Stimulated activated memory B cell treated with anti-CD40 and anti-IgM and Interleukin-4, amounts not matched to agents 10 μg/mL and 1 μg/mL and 100 μg/mL, for 72 hours (primary cell): ENCODE measurements around the gene SEZ6.

Source experiments
- ATAC-seq: fragments of 150-1000 bp; cut with Tn5 transposase; 2 replicates; pipeline ENCODE4 v1.10.0; 2021
- H3K27ac Mint-ChIP-seq: one replicate; pipeline ENCODE4 v1.8.0; 2022; ENCODE audit warnings: mild to moderate bottlenecking, mixed read lengths
- H3K27me3 Mint-ChIP-seq: one replicate; pipeline ENCODE4 v1.8.0; 2022; ENCODE audit warnings: mixed read lengths
- H3K36me3 Mint-ChIP-seq: one replicate; pipeline ENCODE4 v1.8.0; 2022; ENCODE audit warnings: mixed read lengths
- H3K4me1 Mint-ChIP-seq: one replicate; pipeline ENCODE4 v1.8.0; 2022; ENCODE audit warnings: mixed read lengths
- H3K4me3 Mint-ChIP-seq: one replicate; pipeline ENCODE4 v1.8.0; 2022; ENCODE audit warnings: mild to moderate bottlenecking, moderate library complexity, mixed read lengths
- H3K9me3 Mint-ChIP-seq: one replicate; pipeline ENCODE4 v1.8.0; 2022; ENCODE audit warnings: mixed read lengths

The SEZ6 gene

DNA sequence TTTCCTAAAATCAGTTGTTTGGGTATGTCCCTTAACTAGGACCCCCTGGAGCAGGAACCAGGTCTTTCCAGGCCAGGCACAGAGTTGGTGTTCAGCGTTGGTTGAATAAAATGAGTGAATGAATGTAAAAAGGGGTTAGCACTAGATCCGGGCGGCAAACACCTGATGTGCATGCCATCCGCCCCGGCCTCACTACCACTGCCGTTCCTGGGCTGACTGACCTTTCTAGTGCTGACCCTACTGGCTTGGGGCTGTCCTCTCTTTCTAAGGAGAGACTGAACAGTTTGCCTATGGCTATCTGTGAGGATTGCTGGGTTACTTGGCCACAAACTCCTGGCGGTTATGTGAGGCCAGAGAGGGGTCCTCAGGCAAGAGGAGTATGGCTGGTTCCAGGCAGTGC, 44.4 kb downstream of the SEZ6 start:
- Mint-ChIP-seq H3K4me3 (no peak overlapping the region), H3K9me3 (no peaks in the 10 kb centered on the region), H3K27me3 (peaks cover 15% of the 10 kb centered on the region), H3K4me1 (peaks cover 7% of the 10 kb centered on the region), H3K36me3 (no peaks in the 10 kb centered on the region), H3K27ac (no peak overlapping the region)
- no peak for ATAC-seq

- no peak overlapping the region for H3K27ac Mint-ChIP-seq
- H3K9me3 Mint-ChIP-seq, result no peaks in the 10 kb centered on the region
- peaks cover 15% of the 10 kb centered on the region for H3K27me3 Mint-ChIP-seq
- H3K4me3 Mint-ChIP-seq, result no peak overlapping the region
- no peak for ATAC-seq
- no peaks in the 10 kb centered on the region for H3K36me3 Mint-ChIP-seq
- H3K4me1 Mint-ChIP-seq, result peaks cover 3% of the 10 kb centered on the region
These were observed 45.4 kb downstream of the SEZ6 start for GRCh38 chr17:28960256-28961061.

DNA sequence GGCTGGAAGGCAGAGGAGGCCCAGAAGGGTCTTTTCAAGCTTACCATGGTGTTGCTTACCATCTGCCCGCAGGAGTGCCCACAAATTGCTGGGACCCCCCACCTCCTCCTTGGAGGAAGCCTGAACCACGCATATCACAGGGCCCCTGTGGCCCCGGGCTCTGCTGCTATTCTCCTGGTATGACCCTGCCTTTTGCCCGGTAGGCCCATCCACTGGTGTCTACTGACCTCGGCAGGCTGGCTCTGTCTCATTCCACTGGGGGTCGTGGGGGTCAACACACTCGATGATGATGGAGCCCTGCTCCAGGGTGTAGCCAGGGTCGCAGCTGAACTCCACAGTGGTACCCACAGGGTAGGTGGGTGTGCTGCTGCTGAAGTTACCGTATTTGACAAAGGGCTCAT, 46.4 kb downstream of the SEZ6 start:
- no peak for ATAC-seq

GRCh38 chr17:28958820-28959455, 46.9 kb downstream of the SEZ6 start:
- Mint-ChIP-seq H3K9me3 (no peaks in the 10 kb centered on the region), H3K36me3 (no peaks in the 10 kb centered on the region), H3K27me3 (peaks cover 13% of the 10 kb centered on the region), H3K4me3 (no peak overlapping the region), H3K27ac (no peak overlapping the region), H3K4me1 (no peaks in the 10 kb centered on the region)
- ATAC-seq, result no peak

More for the DNA sequence above, 46.4 kb downstream of the SEZ6 start:
- Mint-ChIP-seq H3K4me3 (no peak overlapping the region), H3K27me3 (peaks cover 15% of the 10 kb centered on the region), H3K9me3 (no peaks in the 10 kb centered on the region), H3K36me3 (no peaks in the 10 kb centered on the region), H3K4me1 (no peaks in the 10 kb centered on the region), H3K27ac (no peak overlapping the region)

- Mint-ChIP-seq H3K36me3 (no peaks in the 10 kb centered on the region), H3K27ac (no peak overlapping the region), H3K4me1 (no peaks in the 10 kb centered on the region), H3K27me3 (peaks cover 3% of the 10 kb centered on the region), H3K9me3 (no peaks in the 10 kb centered on the region), H3K4me3 (no peak overlapping the region)
- no peak for ATAC-seq
These were observed 47.9 kb downstream of the SEZ6 start for GRCh38 chr17:28957992-28958355.

DNA sequence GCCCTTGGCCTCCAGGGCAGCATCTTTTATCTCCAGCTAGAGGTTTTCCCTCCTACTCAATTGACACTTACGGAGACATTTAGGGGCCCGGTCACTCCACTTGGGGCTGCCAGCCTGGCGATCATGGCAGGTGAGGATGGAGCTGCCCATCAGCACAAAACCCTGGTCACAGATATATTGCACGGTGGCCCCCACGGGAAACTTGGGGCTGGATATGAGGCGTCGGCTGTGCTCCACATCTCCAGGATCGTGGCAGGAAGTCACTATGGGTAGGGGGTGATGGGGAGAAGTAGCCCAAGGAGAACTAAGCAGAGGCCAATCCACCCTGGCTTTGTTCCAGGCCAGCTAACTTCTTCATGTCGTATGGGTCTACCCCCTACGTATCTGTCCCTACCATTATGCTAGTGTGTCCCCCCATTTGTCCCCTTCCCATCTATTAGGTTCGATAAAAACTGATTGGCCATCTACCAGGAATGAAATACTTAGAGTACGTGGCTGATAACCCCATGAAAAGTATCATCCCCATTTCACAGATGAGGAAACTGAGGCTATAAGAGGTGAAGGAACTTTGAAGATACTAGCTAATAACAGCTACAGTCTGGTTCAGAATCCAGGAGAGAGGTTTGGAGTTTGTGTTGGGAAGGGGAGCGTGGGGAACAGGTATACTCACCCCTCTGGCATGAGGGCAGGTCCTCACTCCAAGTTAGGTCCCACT, 48.4 kb downstream of the SEZ6 start:
- no peaks in the 10 kb centered on the region for H3K9me3 Mint-ChIP-seq
- no peaks in the 10 kb centered on the region for H3K4me1 Mint-ChIP-seq
- no peak for ATAC-seq
- H3K36me3 Mint-ChIP-seq, result no peaks in the 10 kb centered on the region
- H3K27me3 Mint-ChIP-seq, result no peaks in the 10 kb centered on the region
- no peak overlapping the region for H3K4me3 Mint-ChIP-seq
- no peak overlapping the region for H3K27ac Mint-ChIP-seq

DNA sequence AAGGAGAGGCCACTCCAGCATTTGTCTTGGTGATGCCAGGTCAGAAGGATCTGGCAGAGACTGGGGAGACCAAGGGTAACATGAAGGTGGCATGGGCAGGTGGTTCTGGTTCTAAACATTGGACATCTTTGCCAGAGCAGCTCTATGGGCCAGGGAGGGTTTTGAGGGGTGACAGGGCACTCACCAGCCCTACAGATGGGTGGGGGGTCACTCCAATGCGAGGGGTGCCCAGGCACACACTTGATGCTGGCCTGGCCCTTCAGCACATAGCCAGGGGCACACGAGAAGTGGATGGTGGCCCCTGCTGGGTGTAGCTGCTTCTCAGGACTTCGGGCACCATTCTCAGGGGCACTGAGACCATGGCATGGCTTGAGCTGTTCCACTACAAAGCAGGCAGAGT, 49.0 kb downstream of the SEZ6 start:
- no peak for ATAC-seq
- Mint-ChIP-seq H3K4me3 (no peak overlapping the region), H3K27ac (no peak overlapping the region), H3K9me3 (no peaks in the 10 kb centered on the region), H3K4me1 (no peaks in the 10 kb centered on the region), H3K36me3 (no peaks in the 10 kb centered on the region), H3K27me3 (no peaks in the 10 kb centered on the region)

- H3K36me3 Mint-ChIP-seq, result no peaks in the 10 kb centered on the region
- H3K27ac Mint-ChIP-seq, result no peak overlapping the region
- H3K4me3 Mint-ChIP-seq, result no peak overlapping the region
- no peaks in the 10 kb centered on the region for H3K9me3 Mint-ChIP-seq
- no peaks in the 10 kb centered on the region for H3K27me3 Mint-ChIP-seq
- H3K4me1 Mint-ChIP-seq, result no peaks in the 10 kb centered on the region
- no peak for ATAC-seq
These were observed 49.7 kb downstream of the SEZ6 start for GRCh38 chr17:28956112-28956511.

GRCh38 chr17:28955408-28955807, 50.4 kb downstream of the SEZ6 start:
- no peaks in the 10 kb centered on the region for H3K9me3 Mint-ChIP-seq
- no peak for ATAC-seq
- H3K4me1 Mint-ChIP-seq, result no peaks in the 10 kb centered on the region
- H3K36me3 Mint-ChIP-seq, result peaks cover 4% of the 10 kb centered on the region
- H3K4me3 Mint-ChIP-seq, result no peak overlapping the region
- no peaks in the 10 kb centered on the region for H3K27me3 Mint-ChIP-seq
- no peak overlapping the region for H3K27ac Mint-ChIP-seq

- Mint-ChIP-seq H3K36me3 (peaks cover 4% of the 10 kb centered on the region), H3K4me1 (no peaks in the 10 kb centered on the region), H3K27ac (no peak overlapping the region), H3K9me3 (no peaks in the 10 kb centered on the region), H3K4me3 (no peak overlapping the region), H3K27me3 (no peaks in the 10 kb centered on the region)
- ATAC-seq, result no peak
These were observed 50.9 kb downstream of the SEZ6 start for GRCh38 chr17:28954886-28955285.

GRCh38 chr17:28953444-28954118, 52.3 kb downstream of the SEZ6 start:
- Mint-ChIP-seq H3K27ac (no peak overlapping the region), H3K27me3 (no peaks in the 10 kb centered on the region), H3K9me3 (no peaks in the 10 kb centered on the region), H3K36me3 (peaks cover 13% of the 10 kb centered on the region), H3K4me3 (peak overlapping the region; percentile 34), H3K4me1 (peaks cover 3% of the 10 kb centered on the region)
- ATAC-seq, result no peak

GRCh38 chr17:28951991-28952975, 53.5 kb downstream of the SEZ6 start:
- H3K4me3 Mint-ChIP-seq, result no peak overlapping the region
- H3K27me3 Mint-ChIP-seq, result no peaks in the 10 kb centered on the region
- peaks cover 13% of the 10 kb centered on the region for H3K36me3 Mint-ChIP-seq
- peaks cover 16% of the 10 kb centered on the region for H3K4me1 Mint-ChIP-seq
- no peak overlapping the region for H3K27ac Mint-ChIP-seq
- H3K9me3 Mint-ChIP-seq, result no peaks in the 10 kb centered on the region
- peak; percentile 85 for ATAC-seq

DNA sequence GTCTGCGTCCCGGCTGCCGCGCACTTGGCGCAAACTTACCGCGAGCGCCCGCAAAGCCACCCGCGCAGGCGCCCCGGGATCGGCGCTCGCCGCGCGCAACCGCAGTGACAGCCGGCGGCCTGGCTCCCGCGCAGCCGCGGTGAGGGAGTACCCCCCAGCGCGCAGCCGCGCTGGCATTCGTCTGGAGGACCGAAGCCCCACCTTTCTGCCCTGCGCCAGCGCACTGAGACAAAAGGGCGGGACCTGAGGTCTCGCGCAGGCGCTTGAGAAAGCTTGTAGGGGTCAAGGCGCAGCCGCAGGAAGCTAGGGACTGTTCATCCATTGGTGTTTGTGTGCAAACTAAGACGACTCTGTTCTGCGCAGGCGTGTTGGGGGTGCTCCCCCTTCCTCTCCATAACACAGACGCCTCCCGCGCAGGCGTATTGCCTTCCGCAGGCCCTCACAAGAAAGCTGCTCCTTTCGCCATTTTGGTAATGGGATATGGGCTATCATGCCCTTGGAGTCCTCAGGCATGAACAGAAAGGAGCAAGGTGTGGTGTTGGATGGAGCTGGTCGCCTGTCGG, 54.3 kb downstream of the SEZ6 start, which contains the start of gene PHF12:
Gene PHF12, minus strand, starts transcription at position 91 of the 563 bp plus-strand sequence. CDS start 558 bp downstream, outside the sequence.
- Mint-ChIP-seq H3K27me3 (no peaks in the 10 kb centered on the region), H3K4me3 (no peak within 1 kb of the TSS), H3K9me3 (no peaks in the 10 kb centered on the region), H3K36me3 (peaks cover 13% of the 10 kb centered on the region), H3K4me1 (peaks cover 18% of the 10 kb centered on the region), H3K27ac (no peak within 1 kb of the TSS)
- ATAC-seq, result peak; percentile 77
